Measurements from ENCODE around the gene POFUT2. TPM values are rescaled to one million over a fixed set of nuclear protein-coding genes. Genes with fewer than 3 reads are reported as not detected.

POFUT2 gene
- polyA plus RNA-seq, 1 donor from 2014 or later = 5.9 TPM

DNA sequence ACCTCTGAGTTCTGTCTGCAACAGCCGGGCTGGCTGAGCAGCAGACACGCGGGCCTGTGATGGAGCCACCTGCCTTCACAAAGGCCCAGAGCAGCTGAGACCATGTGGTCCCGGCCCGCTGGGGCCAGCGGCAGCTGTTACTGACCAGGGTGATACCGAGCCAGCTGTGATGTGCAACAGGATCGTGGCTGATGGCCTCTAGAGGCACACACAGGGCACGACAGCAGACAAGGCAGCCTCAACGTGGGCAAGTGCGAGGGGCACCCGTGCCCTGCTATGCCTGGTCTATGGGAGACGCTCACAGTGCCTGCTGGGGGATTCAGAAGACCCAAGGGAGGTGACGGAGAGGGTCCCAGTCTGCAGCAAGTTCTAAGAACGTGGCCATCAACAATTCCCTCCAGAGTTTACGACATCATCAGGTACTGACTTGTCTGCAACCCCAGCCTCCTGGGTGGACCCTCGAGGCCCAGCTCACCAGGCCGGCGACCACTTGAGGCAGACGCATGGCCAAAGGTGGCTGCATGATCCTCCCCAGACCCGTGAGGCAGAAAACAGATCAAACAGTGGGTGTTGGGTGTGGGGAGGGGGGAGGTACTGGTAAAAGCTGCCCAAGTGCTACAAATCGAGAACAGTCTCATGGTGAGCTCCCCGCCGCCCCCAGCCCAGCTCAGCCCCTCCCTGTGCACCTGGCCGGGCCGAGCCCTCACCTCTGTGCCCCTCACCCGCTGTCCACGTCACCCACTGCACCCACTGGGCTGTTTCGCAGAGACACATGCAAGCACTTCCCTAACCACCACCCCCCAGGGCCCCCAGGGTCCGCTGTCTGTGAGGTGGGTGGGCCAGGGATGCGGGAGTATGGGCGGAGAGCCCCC, 6.0 kb downstream of the POFUT2 start:
- H3K4me1 Mint-ChIP-seq = peaks cover 0 to 3% (median 1%) of the 10 kb centered on the region in 3 donors
- H3K36me3 Mint-ChIP-seq = peaks cover 2% of the 10 kb centered on the region
- peak overlapping the region in 1 of 3 donors; percentile 51 for H3K27ac Mint-ChIP-seq
- no peaks in the 10 kb centered on the region for H3K27me3 Mint-ChIP-seq
- H3K4me3 Mint-ChIP-seq = no peak overlapping the region
- no peaks in the 10 kb centered on the region for H3K9me3 Mint-ChIP-seq

DNA sequence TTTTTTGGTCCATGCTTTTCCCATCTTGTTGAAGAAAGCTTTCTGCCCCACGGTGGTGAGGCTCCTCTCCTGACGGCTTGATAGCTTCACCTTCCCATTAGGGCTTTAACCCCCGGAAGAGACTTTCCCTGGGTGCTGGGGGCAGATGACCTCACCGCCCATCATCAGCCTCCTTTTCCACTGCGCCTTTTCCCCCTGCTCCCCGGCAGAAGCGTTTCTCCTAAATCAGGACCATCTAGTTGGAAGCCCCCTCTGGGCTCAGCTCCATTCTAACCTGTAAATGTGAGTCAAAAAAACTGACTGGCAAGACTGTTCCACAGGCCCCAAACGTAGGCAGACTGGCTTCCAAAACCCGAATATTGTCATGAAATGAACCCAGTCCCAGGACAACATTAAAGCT, 6.7 kb downstream of the POFUT2 start:
- peak overlapping the region in 1 of 4 donors; percentile 62 for H3K4me3 Mint-ChIP-seq
- H3K9me3 Mint-ChIP-seq = no peaks in the 10 kb centered on the region
- peaks cover 0 to 1% (median 1%) of the 10 kb centered on the region in 3 donors for H3K4me1 Mint-ChIP-seq
- peak overlapping the region in 1 of 3 donors; percentile 51 for H3K27ac Mint-ChIP-seq
- peaks cover 2% of the 10 kb centered on the region for H3K36me3 Mint-ChIP-seq
- H3K27me3 Mint-ChIP-seq = no peaks in the 10 kb centered on the region

DNA sequence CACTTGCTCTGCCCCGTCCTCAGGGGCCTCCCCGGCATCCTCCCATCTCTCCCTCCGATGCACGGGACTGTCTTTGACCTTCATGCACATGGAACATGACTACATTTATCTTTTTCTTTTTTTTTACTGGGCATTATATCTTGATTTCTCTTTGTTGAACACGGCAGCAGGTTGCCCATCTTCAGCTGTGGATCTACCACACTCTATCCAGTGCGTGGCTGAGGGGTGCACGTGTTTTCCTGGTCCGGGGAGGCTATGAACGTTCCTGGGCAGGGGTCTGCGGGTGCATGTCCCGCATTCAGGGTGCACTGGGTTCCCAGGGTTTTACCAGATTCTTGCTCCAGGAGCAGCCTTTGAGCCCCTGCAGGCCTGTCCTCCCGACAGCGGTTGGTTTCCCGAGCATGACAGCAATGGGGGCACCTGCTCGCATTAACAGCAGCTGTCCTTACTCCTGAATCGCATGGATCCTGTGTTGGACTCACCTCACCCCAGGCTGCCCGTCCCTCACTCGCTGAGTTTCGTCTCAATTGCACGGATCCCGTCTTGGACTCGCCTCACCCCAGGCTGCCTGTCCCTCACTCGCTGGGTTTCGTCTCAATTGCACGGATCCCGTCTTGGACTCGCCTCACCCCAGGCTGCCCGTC, 7.4 kb downstream of the POFUT2 start:
- Mint-ChIP-seq H3K4me3 (peak overlapping the region in 1 of 4 donors; percentile 62), H3K27me3 (no peaks in the 10 kb centered on the region), H3K9me3 (no peaks in the 10 kb centered on the region), H3K27ac (peak overlapping the region in 1 of 3 donors; percentile 71), H3K4me1 (peaks cover 0 to 1% (median 0%) of the 10 kb centered on the region in 3 donors), H3K36me3 (peaks cover 5% of the 10 kb centered on the region)

DNA sequence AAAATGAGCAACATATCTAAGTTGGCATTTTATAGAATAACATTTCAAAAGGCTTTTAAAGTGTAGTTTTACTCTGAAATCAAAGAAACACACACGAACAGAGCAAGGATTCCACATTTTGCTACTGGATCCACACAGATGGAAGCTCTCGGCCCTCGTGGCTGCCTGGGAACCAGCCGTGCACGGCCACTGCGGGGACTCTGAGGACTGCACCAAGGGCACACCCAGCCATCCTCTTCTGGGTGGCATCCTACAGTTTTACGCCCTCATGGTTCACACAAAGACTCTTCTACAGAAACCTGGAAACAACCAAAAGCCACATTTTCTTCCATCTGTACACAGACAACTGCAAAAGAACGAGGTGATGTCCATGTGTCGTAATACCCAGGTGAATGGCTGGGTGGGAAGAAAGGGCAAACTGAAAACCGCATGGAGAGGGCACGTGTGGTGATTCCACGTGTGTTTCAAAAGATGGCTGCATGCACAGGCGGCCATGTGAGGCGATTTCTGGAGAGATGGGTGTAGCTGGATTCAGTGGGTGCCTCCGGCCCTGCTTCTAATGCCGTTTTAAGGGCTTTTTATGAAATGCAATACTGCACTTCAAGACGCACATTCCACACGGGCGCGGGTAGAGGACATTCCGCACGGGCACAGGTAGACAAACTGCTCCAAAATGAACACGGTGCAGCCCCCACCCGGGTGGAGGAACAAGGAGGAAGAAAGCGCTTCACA, 8.1 kb downstream of the POFUT2 start:
- Mint-ChIP-seq H3K9me3 (no peaks in the 10 kb centered on the region), H3K36me3 (peaks cover 6% of the 10 kb centered on the region), H3K27ac (peak overlapping the region in 1 of 3 donors; percentile 71), H3K4me3 (peak overlapping the region in 1 of 4 donors; percentile 35), H3K4me1 (peaks cover 0 to 1% (median 0%) of the 10 kb centered on the region in 3 donors), H3K27me3 (no peaks in the 10 kb centered on the region)

DNA sequence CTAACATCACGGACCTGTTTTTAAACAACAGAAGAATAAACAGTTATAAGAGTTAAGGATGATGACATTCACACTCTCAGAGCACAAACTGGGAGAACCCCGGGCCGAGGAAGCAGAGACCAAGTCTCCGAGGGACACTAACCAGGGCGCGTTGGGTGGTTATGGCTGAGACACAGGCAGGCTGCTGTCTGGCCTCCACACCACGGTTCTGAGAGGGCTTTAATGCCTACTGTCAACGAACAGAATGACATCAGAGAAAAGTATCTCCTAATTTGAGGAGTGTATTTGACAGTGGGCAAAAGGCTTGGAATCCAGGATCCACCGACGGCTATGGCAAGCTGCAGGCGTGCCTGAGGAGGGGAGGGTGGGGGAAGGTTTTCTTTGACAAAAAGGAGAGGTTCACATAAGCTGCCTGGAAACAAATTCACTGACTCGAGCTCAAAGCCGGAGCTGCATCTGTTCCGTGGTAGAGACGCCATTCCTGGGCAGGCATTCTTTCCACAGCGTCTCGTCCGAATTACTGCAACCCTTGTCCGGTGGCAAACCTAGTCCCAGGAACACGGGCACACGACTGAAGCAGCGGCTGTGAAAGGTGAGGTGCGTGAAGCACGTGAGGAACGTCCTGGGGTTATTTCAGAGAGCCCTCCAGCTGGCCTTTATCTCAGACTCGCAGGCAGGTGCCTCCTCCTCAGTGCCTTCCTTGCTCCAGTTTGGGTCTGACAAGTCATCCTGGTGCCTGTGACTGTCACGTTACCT, 9.4 kb downstream of the POFUT2 start:
- no peaks in the 10 kb centered on the region for H3K27me3 Mint-ChIP-seq
- H3K9me3 Mint-ChIP-seq = no peaks in the 10 kb centered on the region
- no peak overlapping the region for H3K4me3 Mint-ChIP-seq
- peaks cover 0 to 1% (median 0%) of the 10 kb centered on the region in 3 donors for H3K4me1 Mint-ChIP-seq
- no peak overlapping the region for H3K27ac Mint-ChIP-seq
- peaks cover 6% of the 10 kb centered on the region for H3K36me3 Mint-ChIP-seq

DNA sequence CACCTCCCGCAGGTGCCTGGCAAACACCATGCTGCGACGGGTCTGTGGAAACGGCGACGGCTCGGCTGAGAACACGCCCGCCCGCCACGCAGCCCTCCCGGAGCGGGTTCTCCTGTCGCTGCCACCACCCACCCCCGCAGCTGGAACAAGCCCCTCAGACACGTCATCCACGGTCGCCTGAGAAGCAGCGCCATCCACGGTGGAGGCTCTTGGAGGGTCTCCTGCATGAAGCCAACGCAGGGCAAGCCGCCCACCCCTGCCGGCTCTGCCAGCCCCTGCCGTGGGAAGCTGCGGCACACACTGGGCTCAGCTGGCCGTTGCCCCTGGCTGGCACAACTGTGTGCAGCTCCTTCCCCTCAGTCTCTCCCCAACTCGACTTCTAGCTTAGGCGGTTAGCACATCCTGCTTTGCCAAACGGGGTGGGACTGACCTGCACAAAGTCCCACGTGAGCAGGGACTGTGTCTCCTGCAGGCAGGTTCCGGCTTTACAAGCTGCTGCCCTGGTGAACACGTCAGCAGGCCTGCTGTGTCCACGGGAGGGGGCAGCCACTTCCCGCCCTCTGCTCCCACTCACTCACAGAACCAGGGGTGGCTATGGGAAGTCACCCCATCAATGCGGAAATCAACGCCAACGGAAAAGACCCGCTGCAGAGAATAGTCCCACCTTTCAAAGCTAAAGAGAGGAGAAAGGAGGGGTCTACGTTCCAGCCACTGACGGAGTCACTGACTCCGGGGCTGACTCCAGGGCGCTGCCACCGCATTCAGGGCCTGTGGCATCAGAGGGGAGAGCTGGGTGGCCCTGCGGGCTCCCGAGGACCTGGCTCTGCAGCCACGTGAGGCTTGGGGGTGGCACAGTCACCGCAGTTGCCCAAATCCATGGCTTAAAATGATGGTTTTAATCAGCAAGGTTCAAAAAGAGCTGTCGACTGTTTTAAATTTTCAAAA, 10.3 kb downstream of the POFUT2 start:
- Mint-ChIP-seq H3K4me3 (no peak overlapping the region), H3K4me1 (peaks cover 0 to 1% (median 0%) of the 10 kb centered on the region in 3 donors), H3K36me3 (peaks cover 6% of the 10 kb centered on the region), H3K9me3 (no peaks in the 10 kb centered on the region), H3K27ac (no peak overlapping the region), H3K27me3 (no peaks in the 10 kb centered on the region)

DNA sequence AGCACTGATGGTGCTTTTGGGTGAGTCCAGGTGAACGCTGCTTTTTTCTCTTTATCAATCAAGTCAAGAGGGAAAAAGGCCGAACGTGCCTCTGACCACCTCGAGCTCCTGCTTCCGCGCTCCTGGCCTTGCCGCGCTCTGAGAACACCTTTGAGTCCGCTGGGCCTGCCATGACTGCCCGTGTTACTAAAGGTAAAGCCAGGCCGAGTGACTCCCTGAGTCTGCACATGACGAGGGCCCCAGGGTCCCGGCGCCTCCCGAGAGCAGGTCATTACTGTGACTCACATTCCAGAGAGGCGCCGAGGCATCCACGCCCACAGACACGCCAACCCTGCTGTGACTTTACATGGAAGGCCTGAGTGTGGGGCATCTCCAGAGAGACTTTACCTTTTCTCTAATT, 11.1 kb downstream of the POFUT2 start:
- Mint-ChIP-seq H3K36me3 (peaks cover 6% of the 10 kb centered on the region), H3K27ac (no peak overlapping the region), H3K27me3 (no peaks in the 10 kb centered on the region), H3K4me3 (no peak overlapping the region), H3K9me3 (no peaks in the 10 kb centered on the region), H3K4me1 (peaks cover 0 to 1% (median 0%) of the 10 kb centered on the region in 3 donors)

DNA sequence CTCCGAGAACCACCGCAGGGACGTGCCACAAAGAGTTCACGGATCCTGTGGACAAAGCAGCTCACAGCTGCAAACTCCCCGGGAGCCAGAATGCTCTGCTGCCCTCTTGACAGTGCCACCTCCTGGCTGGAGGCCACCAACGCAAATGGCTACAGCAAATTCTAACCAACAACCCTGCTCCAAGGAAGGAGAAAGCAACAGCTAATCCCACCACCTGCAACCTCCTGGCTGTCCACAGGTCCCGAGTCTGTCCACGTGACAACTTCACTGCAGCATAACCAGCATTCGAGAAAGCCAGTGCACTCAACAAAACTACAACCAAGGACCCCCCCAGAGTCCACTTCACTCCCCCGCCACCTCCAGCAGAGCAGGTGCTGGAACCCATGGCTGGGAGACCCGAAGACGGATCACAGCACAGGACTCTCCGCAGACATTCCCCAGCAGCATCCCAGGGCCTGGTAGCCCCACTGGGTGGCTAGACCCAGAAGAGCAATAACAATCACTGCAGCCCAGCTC, 17.3 kb downstream of the POFUT2 start:
- Mint-ChIP-seq H3K27me3 (no peaks in the 10 kb centered on the region), H3K4me3 (peak overlapping the region in 1 of 4 donors; percentile 17), H3K36me3 (peaks cover 5% of the 10 kb centered on the region), H3K27ac (no peak overlapping the region), H3K4me1 (peaks cover 0 to 2% (median 0%) of the 10 kb centered on the region in 3 donors), H3K9me3 (peaks cover 0 to 3% (median 0%) of the 10 kb centered on the region in 3 donors)

DNA sequence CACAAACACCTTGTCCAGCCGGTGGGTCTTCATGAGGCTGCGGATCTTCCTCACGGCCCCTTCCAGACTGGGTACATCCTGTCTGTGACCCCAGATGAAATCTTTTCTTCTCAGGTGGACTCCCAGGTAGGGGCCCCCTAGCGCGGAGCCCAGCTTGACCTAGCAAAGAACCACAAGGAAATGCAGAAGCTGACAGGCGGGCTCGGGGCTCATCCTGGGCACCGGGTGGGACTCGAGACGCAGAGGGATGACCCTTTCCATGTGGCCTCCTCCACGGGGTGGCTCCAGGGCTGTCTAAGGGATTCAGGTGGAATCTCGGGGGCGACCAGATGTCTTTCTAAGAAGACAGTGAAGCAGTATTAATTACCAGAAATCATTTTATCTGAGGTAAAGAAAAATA, 17.8 kb downstream of the POFUT2 start:
- Mint-ChIP-seq H3K4me3 (no peak overlapping the region), H3K27me3 (no peaks in the 10 kb centered on the region), H3K27ac (no peak overlapping the region), H3K4me1 (peaks cover 0 to 2% (median 0%) of the 10 kb centered on the region in 3 donors), H3K36me3 (peaks cover 4% of the 10 kb centered on the region), H3K9me3 (peaks cover 0 to 3% (median 0%) of the 10 kb centered on the region in 3 donors)

DNA sequence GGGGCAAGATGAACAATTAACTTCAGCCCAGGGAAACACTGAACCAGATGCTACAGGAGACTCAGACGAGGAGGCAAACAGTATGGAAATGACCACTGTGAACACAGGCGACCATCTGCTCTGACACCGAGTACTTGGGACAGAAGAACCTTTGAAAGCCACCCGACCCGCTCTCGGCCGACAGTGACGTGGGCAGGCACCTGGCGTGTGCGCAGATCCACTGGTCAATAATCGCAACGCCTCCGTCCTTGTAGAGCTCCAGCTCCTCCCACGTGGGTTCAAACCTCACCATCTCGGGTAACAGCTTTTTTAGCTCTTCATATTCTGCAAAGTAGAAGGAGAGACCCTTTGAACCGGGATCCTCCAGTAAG, 20.3 kb downstream of the POFUT2 start:
- H3K4me1 Mint-ChIP-seq = peaks cover 0 to 2% (median 0%) of the 10 kb centered on the region in 3 donors
- peaks cover 0 to 3% (median 0%) of the 10 kb centered on the region in 3 donors for H3K9me3 Mint-ChIP-seq
- H3K4me3 Mint-ChIP-seq = no peak overlapping the region
- H3K27ac Mint-ChIP-seq = no peak overlapping the region
- no peaks in the 10 kb centered on the region for H3K27me3 Mint-ChIP-seq
- H3K36me3 Mint-ChIP-seq = peaks cover 7% of the 10 kb centered on the region

DNA sequence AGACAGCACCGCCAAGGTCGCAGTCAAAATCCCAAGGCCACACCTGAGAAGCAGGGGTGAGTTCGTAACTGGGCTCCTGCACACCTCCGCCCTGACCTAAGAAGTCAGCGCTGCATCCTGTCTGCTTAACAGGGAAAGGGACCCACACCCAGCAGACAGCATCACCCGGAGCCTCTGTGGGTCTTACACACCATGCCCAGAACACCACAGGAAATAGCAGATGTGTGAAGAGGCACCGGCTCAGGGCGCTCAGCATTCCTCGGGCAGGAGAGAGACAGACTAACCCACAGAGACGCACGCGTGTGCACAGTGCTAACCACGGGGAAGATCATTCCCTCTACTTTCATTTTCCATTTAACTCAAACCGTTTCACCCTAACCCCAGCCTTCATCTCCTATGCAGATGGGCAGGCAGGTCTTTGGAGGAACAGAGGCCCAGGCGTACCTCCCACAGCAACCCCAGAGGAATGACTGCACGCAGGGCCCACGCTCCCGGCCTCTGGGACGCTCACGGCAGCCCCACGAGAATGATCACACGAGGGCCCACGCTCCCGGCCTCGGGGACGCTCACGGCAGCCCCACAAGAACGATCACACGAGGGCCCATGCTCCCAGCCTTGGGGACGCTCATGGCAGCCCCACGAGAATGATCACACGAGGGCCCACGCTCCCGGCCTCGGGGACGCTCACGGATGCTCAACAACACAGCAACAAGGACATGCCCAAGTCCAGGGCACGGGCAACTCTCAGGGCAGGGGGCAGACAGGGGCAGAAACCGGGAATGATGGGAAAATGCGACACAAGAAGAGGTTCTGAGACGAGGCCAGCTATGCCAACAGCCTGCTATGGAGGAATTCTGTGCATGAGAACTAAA, 20.9 kb downstream of the POFUT2 start:
- peaks cover 0 to 2% (median 0%) of the 10 kb centered on the region in 3 donors for H3K4me1 Mint-ChIP-seq
- no peak overlapping the region for H3K4me3 Mint-ChIP-seq
- peak overlapping the region in 1 of 3 donors; percentile 39 for H3K27ac Mint-ChIP-seq
- no peaks in the 10 kb centered on the region for H3K27me3 Mint-ChIP-seq
- H3K36me3 Mint-ChIP-seq = peaks cover 7% of the 10 kb centered on the region
- peaks cover 0 to 3% (median 0%) of the 10 kb centered on the region in 3 donors for H3K9me3 Mint-ChIP-seq

DNA sequence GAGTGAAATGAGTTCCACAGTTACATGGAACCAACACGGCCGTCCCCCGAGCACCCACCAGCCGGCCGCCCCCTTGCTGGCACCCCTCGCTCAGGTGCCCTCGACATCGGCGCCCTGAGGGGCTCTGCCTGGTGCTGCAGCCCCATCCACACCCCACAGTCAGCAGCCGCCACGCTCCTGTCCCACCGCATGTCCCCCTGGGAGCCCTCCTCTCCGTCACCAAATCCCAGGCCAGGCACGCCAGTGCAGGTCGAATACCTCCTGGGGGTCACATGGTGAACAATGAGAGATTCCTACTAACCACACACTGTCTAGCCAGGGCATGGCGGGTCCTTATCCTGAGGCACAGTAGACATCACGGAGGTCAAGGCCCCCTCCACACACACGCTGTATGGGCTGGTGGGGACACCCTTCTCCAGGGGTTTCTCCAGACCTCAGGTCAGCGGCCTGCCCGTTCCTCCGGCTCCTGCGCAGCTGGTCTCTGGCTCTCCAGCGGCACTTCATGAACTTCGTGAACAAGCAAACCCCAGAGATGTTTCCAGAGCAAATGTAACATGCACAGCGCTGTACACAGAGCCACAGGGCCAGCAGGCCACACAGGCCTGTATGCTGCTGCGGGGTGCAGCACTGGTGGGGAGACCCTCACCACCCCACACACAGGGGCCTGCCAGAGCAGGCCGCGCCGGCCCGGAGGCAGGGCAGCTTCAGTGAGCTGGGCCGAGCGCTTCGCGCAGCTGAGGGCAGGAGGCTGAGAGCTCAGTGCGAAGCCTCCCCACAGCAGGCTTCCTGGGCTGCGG, 21.8 kb downstream of the POFUT2 start:
- Mint-ChIP-seq H3K27me3 (no peaks in the 10 kb centered on the region), H3K4me3 (no peak overlapping the region), H3K36me3 (peaks cover 7% of the 10 kb centered on the region), H3K27ac (no peak overlapping the region), H3K9me3 (peaks cover 0 to 1% (median 0%) of the 10 kb centered on the region in 3 donors), H3K4me1 (peaks cover 0 to 2% (median 0%) of the 10 kb centered on the region in 3 donors)
